ENCODE results near the gene MIER1.

Gene MIER1

DNA sequence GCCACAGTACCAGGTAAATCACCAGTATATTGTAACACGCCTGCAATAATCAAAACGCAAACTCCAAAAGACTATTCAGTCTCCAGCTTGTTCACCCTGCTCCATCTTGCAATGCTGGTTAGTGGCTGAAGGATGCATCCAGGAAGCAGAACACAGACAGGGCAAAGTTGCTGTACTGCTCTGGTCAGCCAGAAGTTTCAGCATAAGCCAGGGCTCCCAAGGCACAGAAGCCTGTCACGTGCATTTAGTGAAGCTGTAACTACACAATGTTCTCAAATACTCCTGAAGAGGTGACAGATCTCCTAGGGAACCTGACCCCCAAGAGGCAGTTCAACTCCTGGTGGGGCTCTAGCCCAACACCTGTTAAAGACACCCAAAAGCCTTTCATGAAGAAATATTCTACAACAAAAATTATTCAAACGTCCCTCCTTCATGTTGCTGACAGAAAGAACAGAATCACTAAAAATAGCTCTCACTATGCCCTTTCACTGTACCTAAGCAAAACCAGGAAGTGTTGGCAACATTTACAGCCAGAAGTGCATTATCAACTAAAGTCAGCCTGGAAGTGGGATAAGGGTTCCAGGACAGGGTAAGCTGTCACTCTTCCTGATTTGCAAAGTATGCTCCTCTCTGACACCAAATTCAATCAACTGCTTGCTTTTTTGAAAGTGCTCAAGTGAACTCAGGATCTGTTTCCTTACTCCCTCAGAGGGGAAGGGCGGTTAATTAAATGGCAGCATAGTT is 77.1 kb downstream of the MIER1 start:
- DNase-seq = no peak

DNA sequence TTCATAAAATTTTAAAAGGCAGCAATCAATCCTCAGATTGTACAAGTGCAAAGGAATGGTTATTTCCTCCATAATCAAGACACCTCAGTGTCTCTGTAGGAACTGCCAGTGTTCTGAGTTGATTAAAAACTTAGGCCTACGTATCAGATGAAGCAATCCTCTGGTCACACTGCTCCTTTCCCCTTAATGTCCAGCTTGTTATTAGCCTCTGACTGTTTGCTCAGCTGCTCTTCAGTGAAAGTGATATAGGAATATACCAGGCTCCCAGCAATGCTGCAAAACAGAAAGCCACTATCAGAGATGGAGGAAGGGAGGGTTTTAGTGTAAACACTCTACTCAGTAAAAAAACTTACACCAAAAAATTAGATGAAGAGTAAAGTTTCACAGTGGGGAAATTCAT is 79.4 kb downstream of the MIER1 start:
- no peak for DNase-seq

DNA sequence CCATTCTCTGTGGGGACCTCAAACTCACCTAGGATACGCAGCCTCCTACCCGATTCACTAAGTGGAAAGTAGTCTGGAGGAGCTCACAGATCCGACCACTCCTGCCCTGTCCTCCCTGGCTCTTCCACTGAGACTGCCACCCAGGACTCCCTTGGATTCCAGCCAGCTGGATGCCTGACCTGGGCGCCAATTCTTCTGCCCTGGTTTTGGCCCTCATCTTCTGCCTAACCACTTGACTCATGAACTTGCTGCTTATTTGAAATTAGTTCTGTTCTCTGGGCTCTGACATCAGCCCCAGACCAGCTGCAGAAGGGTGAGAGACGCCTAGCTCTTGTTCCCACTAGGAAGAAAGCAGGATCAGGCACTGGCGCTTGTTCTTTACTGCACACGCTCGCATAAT is 80.3 kb downstream of the MIER1 start:
- no peak for DNase-seq

DNA sequence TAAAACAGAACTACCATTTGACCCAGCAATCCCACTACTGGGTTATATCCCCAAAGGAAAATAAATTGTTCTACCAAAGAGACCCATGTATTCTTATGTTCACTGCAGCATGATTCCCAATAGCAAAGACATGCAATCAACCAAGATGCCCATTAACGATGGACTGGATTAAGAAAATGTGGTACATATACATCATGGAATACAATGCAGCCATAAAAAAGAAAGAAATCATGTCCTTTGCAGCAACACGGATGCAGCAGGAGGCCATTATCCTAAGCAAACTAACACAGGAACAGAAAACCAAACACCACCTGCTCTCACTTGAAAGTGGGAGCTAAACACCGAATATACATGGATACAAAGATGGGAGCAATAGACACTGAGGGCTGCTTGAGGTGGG is 85.0 kb downstream of the MIER1 start:
- DNase-seq = no peak

DNA sequence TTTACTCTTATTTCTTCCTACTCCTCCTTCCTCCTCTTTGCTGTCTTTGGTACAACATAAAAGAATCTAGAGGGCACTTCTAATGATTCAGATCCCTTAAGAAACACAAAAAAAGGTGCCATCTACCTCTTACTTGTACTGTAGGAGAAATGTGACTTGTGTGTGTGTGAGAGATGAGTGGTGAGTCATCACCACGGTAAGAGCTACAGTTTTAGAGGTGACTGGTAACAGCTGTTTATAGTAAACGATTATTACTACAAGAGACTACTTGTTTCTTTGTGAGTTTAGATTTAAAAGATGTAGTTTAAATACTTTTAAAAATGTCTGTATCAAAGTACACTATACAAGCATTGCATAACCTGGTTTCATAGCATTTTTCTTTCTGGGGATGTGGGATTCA is 88.8 kb downstream of the MIER1 start:
- DNase-seq = no peak

DNA sequence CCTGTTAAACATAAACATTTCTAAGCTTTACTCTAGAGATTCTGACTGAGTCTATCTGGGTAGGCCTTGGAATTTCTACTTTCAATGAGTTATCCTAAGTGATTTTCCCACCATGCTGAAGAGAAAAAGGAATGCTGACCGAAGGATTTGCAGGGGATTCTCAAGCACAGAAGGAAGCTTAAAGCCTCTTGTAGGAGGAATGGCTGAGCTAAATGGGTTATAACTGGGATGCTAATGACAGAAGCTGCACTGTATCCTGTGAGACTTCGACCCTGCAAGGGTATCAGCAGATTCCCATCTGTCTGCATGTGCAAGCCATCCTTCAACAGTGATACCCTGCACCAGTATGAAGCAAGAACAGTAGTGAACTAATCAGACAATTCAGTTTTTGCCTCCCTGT is 93.8 kb downstream of the MIER1 start:
- DNase-seq = no peak

DNA sequence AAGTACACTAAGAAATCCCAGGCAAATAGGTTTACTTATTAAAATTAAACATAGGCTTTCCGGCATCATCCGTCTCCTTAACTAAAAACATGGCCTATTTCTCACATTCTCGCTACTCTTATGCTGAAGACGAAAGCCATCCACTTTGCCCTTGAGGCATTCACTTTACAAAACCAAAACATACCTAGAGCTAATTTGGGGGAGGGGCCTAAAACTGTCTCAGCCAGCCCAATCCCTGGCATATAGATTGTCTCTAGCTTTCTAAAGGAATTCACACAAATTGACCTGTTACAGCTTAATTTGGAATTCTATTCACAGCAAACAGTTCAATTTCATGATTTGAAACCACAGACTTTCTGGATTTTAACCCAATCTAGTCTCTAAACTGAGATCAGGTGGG is 94.3 kb downstream of the MIER1 start:
- no peak for DNase-seq

DNA sequence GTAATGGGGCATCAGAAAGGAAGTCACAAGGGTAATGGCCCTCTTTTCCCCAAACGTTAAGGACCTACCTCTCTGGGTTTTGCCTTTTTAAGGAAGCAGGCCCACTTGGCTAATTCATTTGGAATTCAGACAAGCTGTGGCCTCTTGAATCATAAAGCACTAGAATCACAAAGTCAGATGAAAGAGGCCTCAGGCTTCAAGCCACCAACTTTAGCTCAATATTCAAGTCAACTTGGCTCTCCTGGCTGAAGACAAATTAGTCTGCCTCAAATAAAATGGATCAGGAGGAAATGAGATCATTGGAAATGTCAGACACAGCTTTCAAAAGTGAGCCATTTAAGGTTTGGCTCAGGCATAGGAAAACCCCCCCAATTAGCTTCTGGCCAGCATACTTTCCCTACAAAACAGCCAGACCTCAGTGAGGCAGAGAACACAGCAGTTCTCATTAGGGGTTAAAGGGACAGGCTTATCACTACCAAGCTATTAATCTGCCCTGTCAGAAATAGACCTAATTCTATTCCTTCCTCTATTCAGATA is 94.9 kb downstream of the MIER1 start:
- no peak for DNase-seq

DNA sequence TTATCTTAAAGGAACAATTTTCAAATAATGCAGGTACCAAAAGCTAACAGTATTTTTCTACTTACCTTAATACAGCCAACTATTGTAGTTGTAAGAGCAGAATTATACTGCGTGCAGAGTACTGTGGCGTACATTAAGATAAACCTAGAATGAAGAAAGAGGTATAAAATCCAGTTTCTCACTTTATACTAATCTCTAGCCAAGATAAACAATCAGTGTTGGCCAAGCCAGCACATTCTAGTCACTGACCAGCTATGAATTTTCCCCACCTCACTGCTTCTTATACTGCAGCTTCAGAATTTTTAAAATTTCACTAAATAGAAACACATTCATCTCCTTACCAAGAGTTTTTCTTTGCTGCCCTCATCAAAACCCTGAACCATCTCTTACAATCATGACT is 95.5 kb downstream of the MIER1 start:
- no peak for DNase-seq

DNA sequence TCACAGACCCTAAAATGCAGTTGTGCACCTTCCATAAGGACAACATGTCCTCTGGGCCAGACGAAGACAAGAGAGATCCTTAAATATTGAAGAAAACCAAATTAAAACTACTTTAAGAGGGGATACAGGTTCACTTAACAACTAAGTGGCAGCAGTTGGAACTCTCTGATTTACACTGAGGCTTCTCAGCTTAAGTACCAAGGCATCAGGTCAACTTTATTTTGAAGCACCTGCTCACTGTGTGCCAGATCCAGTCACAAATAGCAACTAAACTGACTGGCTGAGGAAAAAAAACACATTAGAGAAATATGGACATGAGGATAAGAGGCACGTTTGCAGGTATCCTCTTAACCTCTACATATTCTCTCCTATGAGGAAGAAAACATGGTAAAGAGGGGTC is 96.0 kb downstream of the MIER1 start:
- no peak for DNase-seq

DNA sequence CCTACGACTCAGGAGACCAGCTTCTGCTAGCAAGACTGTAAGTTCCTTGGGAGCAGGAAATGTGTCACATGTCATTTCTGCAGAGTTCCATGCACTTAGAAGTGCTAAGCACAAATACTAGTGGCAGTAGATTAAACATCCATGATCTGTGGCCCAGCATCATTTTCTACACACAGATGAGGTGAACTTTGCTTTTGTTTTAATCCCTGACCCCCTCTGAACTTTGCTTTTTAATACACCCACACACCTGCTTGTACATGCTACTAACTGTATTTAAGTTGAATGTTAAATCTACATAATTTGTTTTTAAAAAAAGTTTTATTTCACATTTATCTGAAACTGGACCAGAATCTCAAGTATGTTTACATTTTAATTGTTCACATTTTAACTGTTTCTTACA is 104.7 kb downstream of the MIER1 start:
- no peak for DNase-seq

DNA sequence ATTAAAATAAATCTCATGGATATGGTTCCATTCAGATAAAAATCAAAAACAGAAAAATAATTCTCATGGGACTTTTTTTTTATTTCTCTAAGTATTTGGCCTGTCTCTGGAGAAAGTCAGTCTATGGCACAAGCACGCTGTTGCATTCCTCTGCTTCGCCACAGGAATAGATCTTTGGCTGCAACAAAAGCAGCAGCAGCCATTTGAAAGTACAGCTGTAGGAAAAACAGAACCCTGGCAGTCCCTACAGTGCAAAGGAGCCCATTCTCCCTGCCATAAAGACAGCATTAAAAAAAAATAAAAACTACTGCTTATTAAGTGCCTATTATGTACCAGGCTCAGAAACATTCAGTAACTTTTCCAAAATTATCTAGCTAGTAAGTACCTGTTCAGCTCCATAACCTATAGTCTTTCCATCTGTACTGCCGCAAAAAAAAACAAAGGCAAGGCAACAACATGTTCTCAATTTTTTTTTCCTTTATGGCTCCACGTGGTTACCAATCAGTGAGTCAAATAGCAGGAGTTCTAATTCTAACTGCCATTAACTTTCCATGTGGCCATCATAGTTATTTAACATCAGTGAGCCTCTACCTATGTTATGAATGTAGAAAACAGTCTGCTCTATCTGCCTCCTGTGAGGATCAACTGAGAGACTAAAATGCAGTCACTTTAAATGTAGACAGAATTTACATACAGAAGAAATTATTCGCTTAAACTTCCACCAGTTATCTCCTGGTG is 106.5 kb downstream of the MIER1 start:
- DNase-seq = no peak

DNA sequence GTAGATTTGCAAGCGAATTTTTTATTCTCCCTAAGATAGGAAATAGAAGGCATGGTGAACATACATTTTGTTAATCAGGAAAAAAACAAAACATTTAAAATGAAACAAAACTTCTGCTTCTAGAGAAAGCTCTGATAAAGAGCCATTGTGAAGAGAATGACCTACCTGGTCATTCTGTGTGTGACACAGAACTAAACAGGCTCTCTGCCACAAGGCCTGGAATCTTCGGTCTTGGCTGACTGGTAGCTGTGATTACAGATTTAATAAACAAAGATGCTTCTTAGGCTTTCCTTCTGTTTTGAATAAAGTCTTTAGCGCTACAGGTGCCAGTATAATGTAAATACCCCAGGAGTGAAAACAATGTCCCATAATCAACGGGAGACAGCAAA is 107.1 kb downstream of the MIER1 start:
- no peak for DNase-seq
